GM12878 (cell line): Measurements from ENCODE around the gene GPBP1L1. TPM values are rescaled to one million over a fixed set of nuclear protein-coding genes. Genes with fewer than 3 reads are reported as not detected.

Source experiments
- ATAC-seq: fragments of 200-7000 bp; cut with Tn5 transposase; 3 replicates; pipeline ENCODE4 v1.9.1; 2020; ENCODE audit warnings: mild to moderate bottlenecking, moderate library complexity
- BruUV-seq: library from RNA; stranded (reverse); fragments of 400-500 nt; replicated peaks from 2 replicates; lab custom pipeline; 2021; lab: Mats Ljungman, UMichigan
- CTCF ChIA-PET: fragments of 300-600 bp; sonication (Branson Sonifier 250); formaldehyde crosslinking; extraction: SDS; loops from one replicate; lab custom pipeline; 2021; ENCODE audit warnings: inconsistent platforms; lab: Yijun Ruan, JAX
- POLR2A ChIA-PET: fragments of 350-600 bp; formaldehyde crosslinking; extraction: SDS; loops from one replicate; lab custom pipeline; 2021; ENCODE audit warnings: inconsistent platforms; lab: Charles Lee
- RAD21 ChIA-PET: fragments of 300-600 bp; sonication (Branson Sonifier 250); formaldehyde crosslinking; loops from one replicate; lab custom pipeline; 2023; ENCODE audit warnings: antibody characterized with exemption; ENCODE audit not compliant: unreplicated experiment; lab: Charles Lee
- SMC1A ChIA-PET: fragments of 300-600 bp; sonication (Branson Sonifier 250); formaldehyde crosslinking; loops from one replicate; lab custom pipeline; 2023; ENCODE audit not compliant: unreplicated experiment, uncharacterized antibody; lab: Charles Lee
- DNase-seq: peaks from one replicate; pipeline ENCODE4 v3.0.0-alpha.2; 2011; ENCODE audit warnings: low read depth, low spot score
- FAIRE-seq: peaks from 3 replicates; lab custom pipeline; 2011; peaks lifted over from hg19 to GRCh38; lab: Jason Lieb, UNC
- H2AFZ ChIP-seq: 2 replicates; pipeline ENCODE4 v1.6.0; 2011; ENCODE audit warnings: low read depth, low read length, control low read depth; ENCODE audit not compliant: control insufficient read depth
- H3K27ac ChIP-seq: 2 replicates; pipeline ENCODE4 v1.5.1; 2011; ENCODE audit warnings: control low read depth; ENCODE audit not compliant: control insufficient read depth, insufficient read depth
- H3K27me3 ChIP-seq, 2 experiments: replicated peaks in 1 of 2; 2 replicates each; pipeline versions ENCODE4 v1.6.0 to v1.6.1; 2011; ENCODE audit warnings: low read length in 1 of 2; ENCODE audit not compliant: control insufficient read depth in 2 of 2, insufficient read depth in 2 of 2
- H3K36me3 ChIP-seq, 2 experiments: 2 replicates each; pipeline ENCODE4 v1.5.1; 2011; ENCODE audit warnings: low read length in 1 of 2; ENCODE audit not compliant: control insufficient read depth in 2 of 2, insufficient read depth in 2 of 2
- H3K4me1 ChIP-seq: 2 replicates; pipeline ENCODE4 v1.6.1; 2011; ENCODE audit warnings: mild to moderate bottlenecking, low read length, moderate library complexity, mixed read lengths; ENCODE audit not compliant: control insufficient read depth, insufficient read depth
- H3K4me2 ChIP-seq: 2 replicates; pipeline ENCODE4 v1.6.0; 2011; ENCODE audit warnings: control low read depth; ENCODE audit not compliant: control insufficient read depth, insufficient read depth
- H3K4me3 ChIP-seq: fragments of 200-600 bp; sonication (generic); 2 replicates; pipeline ENCODE4 v1.5.1; 2016
- H3K79me2 ChIP-seq: 2 replicates; pipeline ENCODE4 v1.6.0; 2011; ENCODE audit warnings: low read length; ENCODE audit not compliant: control insufficient read depth, insufficient read depth
- H3K9ac ChIP-seq: 2 replicates; pipeline ENCODE4 v1.8.0; 2011; ENCODE audit warnings: low read length, control low read depth, mixed read lengths; ENCODE audit not compliant: control insufficient read depth, insufficient read depth
- H3K9me3 ChIP-seq: replicated peaks from 3 replicates; pipeline ENCODE4 v1.5.1; 2011; ENCODE audit warnings: mild to moderate bottlenecking, low read length; ENCODE audit not compliant: control insufficient read depth, insufficient read depth
- H4K20me1 ChIP-seq: 2 replicates; pipeline ENCODE4 v1.6.0; 2011; ENCODE audit not compliant: control insufficient read depth, insufficient read depth
- EGR1 ChIP-seq, 2 experiments: IDR thresholded peaks; 1 replicate in 1 of 2; 2 replicates in 1 of 2; pipeline ENCODE4 v1.6.1; 2011 to 2012; ENCODE audit warnings: low read depth in 2 of 2, low read length in 2 of 2, borderline replicate concordance in 1 of 2, mild to moderate bottlenecking in 1 of 2, moderate library complexity in 1 of 2
- MEF2B ChIP-seq: fragments of 450-650 bp; IDR thresholded peaks from 2 replicates; pipeline ENCODE4 v1.6.1; 2018; ENCODE audit warnings: mild to moderate bottlenecking, moderate library complexity; ENCODE audit not compliant: partially characterized antibody, poor library complexity, severe bottlenecking
- RAD51 ChIP-seq: fragments of 450-650 bp; IDR thresholded peaks from 2 replicates; pipeline ENCODE4 v1.6.1; 2016; ENCODE audit warnings: moderate library complexity, mild to moderate bottlenecking, inconsistent platforms
- RB1 ChIP-seq: fragments of 450-650 bp; formaldehyde crosslinking; IDR thresholded peaks from 2 replicates; pipeline ENCODE4 v1.6.1; 2017; ENCODE audit warnings: mild to moderate bottlenecking, borderline replicate concordance
- ZNF217 ChIP-seq: fragments of 450-650 bp; IDR thresholded peaks from 2 replicates; pipeline ENCODE4 v1.6.1; 2017; ENCODE audit warnings: antibody characterized with exemption, mild to moderate bottlenecking
- ZSCAN29 ChIP-seq: fragments of 450-650 bp; IDR thresholded peaks from 2 replicates; pipeline ENCODE4 v1.6.1; 2017; ENCODE audit warnings: mild to moderate bottlenecking, moderate library complexity
- WGBS: methylation state at CpG from one replicate; pipeline ENCODE4 v1.1.6; 2016; ENCODE audit warnings: low lambda C conversion rate; ENCODE audit not compliant: insufficient replicate concordance, insufficient coverage; ENCODE audit errors: missing lambda C conversion rate; 5-methylcytosine and 5-hydroxymethylcytosine counted together
- in situ Hi-C: fragments of 300-500 bp; cut with MboI; formaldehyde crosslinking; loops from 9 replicates; pipeline ENCODE4 v1.14.3; 2018; ENCODE audit warnings: mixed read lengths
- intact Hi-C: fragments of 100-400 bp; cut with micrococcal nuclease; formaldehyde crosslinking; loops from one replicate; pipeline ENCODE4 v1.14.2; 2022; ENCODE audit not compliant: unreplicated experiment
- polyA plus RNA-seq, 11 experiments: library from polyadenylated mRNA; depleted of rRNA in 4 of 11; unstranded in 6 of 11; stranded (reverse) in 5 of 11; fragments of >200 nt; fragmentation: Nextera tagmentation in 4 of 11; fragmentation: Illumina TruSeq in 1 of 11; extraction: Ambion mirVana in 4 of 11; extraction: Trizol in 1 of 11; gene quantifications; 1 replicate in 1 of 11; 2 replicates in 10 of 11; pipeline versions ENCODE4 v1.2.1 to v1.2.3, GENCODE V29; 2011 to 2016; ENCODE audit warnings: inconsistent platforms in 2 of 11, missing spikeins in 2 of 11, low read depth in 1 of 11
- total RNA-seq, 4 experiments: library from RNA; depleted of rRNA in 3 of 4; stranded (reverse); fragments of >200 nt in 3 of 4; fragmentation: Illumina TruSeq in 1 of 4; extraction: Trizol in 1 of 4; gene quantifications; 2 replicates each; pipeline versions ENCODE4 v1.2.1 to v1.2.3, GENCODE V29; 2013 to 2021
- TF ChIP-seq, protein P1 (sequence below): fragments of 450-650 bp; IDR thresholded peaks from 2 replicates; pipeline ENCODE4 v1.6.1; 2017; ENCODE audit warnings: mild to moderate bottlenecking, low read depth, inconsistent platforms; ENCODE audit not compliant: poor library complexity, severe bottlenecking
- TF ChIP-seq, protein P2 (sequence below): fragments of 450-650 bp; IDR thresholded peaks from 2 replicates; pipeline ENCODE4 v1.6.1; 2017; ENCODE audit warnings: borderline replicate concordance
- TF ChIP-seq, protein P3 (sequence below): fragments of 450-650 bp; conservative IDR thresholded peaks from 2 replicates; pipeline ENCODE4 v1.6.1; 2017; ENCODE audit warnings: mild to moderate bottlenecking, moderate library complexity

Gene GPBP1L1
- total and polyA plus RNA-seq, 10 of the 15 experiments (the other 5 are each of a cell fraction or from before 2014, with no cell fraction given): 37.3 to 91.6 (median 81.2) TPM

DNA sequence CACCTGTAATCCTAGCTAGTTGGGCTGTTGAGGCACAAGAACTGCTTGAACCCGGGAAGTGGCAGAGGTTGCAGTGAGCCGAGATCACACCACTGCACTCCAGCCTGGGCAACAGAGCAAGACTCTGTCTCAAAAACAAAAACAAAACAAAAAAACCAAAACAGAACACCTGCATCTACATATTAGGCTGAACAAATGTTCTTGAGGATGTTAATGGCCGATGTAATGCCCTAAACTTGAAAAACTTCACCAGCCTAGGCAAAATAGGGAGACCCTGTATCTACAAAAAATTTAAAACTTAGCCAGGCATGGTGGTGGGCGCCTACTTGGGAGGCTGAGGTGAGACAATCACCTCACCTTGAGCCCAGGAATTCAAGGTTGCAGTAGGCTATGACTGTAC, 17.8 kb downstream of the GPBP1L1 start:
- no peak overlapping the region for H3K4me2 ChIP-seq
- BruUV-seq: no TSS peak
- H4K20me1 ChIP-seq: peaks cover 3% of the 10 kb centered on the region
- POLR2A ChIA-PET: no interaction called here
- peaks cover 72% of the 10 kb centered on the region for H3K79me2 ChIP-seq
- no peak overlapping the region for H3K4me3 ChIP-seq
- H3K4me1 ChIP-seq: no peaks in the 10 kb centered on the region
- CTCF ChIA-PET: no interaction called here
- H2AFZ ChIP-seq: no peak overlapping the region
- TF ChIP-seq RB1: no peak
- TF ChIP-seq RAD51: no peak
- TF ChIP-seq, protein P1, sequence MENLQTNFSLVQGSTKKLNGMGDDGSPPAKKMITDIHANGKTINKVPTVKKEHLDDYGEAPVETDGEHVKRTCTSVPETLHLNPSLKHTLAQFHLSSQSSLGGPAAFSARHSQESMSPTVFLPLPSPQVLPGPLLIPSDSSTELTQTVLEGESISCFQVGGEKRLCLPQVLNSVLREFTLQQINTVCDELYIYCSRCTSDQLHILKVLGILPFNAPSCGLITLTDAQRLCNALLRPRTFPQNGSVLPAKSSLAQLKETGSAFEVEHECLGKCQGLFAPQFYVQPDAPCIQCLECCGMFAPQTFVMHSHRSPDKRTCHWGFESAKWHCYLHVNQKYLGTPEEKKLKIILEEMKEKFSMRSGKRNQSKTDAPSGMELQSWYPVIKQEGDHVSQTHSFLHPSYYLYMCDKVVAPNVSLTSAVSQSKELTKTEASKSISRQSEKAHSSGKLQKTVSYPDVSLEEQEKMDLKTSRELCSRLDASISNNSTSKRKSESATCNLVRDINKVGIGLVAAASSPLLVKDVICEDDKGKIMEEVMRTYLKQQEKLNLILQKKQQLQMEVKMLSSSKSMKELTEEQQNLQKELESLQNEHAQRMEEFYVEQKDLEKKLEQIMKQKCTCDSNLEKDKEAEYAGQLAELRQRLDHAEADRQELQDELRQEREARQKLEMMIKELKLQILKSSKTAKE: no peak
- SMC1A ChIA-PET: interaction anchor here (1.0 to 1.2 kb wide), 3 partner anchors 9 to 175 kb away, joined by 3 read pairs; no protein-coding TSS in a partner anchor
- H3K27ac ChIP-seq: no peak overlapping the region
- intact Hi-C loops (no loop called here), in situ Hi-C loops (no loop called here)
- H3K9me3 ChIP-seq: no peaks in the 10 kb centered on the region
- FAIRE-seq (no peak), ATAC-seq (no peak), DNase-seq (no peak)
- no peaks in the 10 kb centered on the region; a peak in 3 of 4 replicates for H3K36me3 ChIP-seq
- 81% methylated on average over 4 of the region's 4 CpGs for WGBS
- RAD21 ChIA-PET: no interaction called here
- no peaks in the 10 kb centered on the region for H3K27me3 ChIP-seq
- no peak overlapping the region for H3K9ac ChIP-seq

DNA sequence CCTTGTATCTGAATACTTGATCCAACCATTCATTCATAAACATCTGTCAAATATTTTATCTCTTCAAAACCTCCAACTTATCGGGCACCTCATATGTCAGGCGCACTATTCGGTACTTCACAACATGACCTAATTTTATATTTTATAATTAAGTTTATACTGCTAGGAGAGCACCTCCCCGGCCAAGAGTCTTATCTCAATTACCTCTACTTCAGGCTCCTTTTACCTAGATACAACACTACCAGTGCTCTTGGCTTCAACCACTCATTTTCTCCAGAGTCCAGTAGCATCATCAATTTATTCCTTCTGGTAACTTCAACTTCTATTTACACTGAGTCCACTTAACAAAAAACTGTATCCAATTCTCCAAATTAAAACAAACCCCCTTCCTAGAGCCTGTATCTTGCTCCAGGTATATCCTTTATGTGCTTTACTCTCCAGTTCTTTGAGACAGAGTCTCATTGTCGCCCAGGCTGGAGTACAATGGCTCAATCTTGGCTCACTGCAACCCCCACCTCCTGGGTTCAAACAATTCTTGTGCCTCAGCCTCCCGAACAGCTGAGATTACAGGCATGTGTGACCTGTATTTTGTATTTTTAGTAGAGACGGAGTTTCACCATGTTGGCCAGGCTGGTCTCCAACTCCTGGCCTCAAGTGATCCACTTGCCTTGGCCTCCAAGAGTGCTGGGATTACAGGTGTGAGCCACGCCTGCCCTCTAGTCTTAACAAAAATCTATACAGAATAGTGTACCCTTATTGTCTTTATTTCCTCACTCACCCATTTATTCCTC, 18.8 kb downstream of the GPBP1L1 start:
- no TSS peak for BruUV-seq
- ATAC-seq: no peak
- CTCF ChIA-PET: no interaction called here
- TF ChIP-seq ZNF217 (no peak), EGR1 (IDR thresholded peaks at IDR 0.05; ENCODE audit: borderline replicate concordance in 1 of 2, low read depth in 2 of 2, low read length in 2 of 2) (no peak), ZSCAN29 (no peak), MEF2B (no peak)
- TF ChIP-seq, protein P2, sequence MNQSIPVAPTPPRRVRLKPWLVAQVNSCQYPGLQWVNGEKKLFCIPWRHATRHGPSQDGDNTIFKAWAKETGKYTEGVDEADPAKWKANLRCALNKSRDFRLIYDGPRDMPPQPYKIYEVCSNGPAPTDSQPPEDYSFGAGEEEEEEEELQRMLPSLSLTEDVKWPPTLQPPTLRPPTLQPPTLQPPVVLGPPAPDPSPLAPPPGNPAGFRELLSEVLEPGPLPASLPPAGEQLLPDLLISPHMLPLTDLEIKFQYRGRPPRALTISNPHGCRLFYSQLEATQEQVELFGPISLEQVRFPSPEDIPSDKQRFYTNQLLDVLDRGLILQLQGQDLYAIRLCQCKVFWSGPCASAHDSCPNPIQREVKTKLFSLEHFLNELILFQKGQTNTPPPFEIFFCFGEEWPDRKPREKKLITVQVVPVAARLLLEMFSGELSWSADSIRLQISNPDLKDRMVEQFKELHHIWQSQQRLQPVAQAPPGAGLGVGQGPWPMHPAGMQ: no peak
- TF ChIP-seq, protein P3, sequence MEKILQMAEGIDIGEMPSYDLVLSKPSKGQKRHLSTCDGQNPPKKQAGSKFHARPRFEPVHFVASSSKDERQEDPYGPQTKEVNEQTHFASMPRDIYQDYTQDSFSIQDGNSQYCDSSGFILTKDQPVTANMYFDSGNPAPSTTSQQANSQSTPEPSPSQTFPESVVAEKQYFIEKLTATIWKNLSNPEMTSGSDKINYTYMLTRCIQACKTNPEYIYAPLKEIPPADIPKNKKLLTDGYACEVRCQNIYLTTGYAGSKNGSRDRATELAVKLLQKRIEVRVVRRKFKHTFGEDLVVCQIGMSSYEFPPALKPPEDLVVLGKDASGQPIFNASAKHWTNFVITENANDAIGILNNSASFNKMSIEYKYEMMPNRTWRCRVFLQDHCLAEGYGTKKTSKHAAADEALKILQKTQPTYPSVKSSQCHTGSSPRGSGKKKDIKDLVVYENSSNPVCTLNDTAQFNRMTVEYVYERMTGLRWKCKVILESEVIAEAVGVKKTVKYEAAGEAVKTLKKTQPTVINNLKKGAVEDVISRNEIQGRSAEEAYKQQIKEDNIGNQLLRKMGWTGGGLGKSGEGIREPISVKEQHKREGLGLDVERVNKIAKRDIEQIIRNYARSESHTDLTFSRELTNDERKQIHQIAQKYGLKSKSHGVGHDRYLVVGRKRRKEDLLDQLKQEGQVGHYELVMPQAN: no peak

More for the DNA sequence above, 18.8 kb downstream of the GPBP1L1 start:
- WGBS: 76% methylated on average over 8 of the region's 8 CpGs
- DNase-seq: no peak
- Histone ChIP-seq H3K9me3 (no peaks in the 10 kb centered on the region), H3K27ac (no peak overlapping the region), H2AFZ (no peak overlapping the region), H3K27me3 (no peaks in the 10 kb centered on the region), H3K9ac (no peak overlapping the region), H4K20me1 (peaks cover 5% of the 10 kb centered on the region), H3K4me3 (no peak overlapping the region), H3K36me3 (no peaks in the 10 kb centered on the region; a peak in 3 of 4 replicates), H3K4me2 (no peak overlapping the region), H3K79me2 (peaks cover 70% of the 10 kb centered on the region), H3K4me1 (no peaks in the 10 kb centered on the region)
- POLR2A ChIA-PET: no interaction called here
- in situ Hi-C loops (no loop called here), intact Hi-C loops (no loop called here)
- SMC1A ChIA-PET: no interaction called here
- FAIRE-seq: peak; percentile 31
- RAD21 ChIA-PET: no interaction called here
